GM18870 (cell line): Measurements from ENCODE around the gene CST9L.
A peak's percentile ranks its signal among the peaks of the same experiment; 100 is the strongest.

Source experiments
- ATAC-seq: cut with Tn5 transposase; IDR thresholded peaks from one replicate; pipeline ENCODE4 v1.9.1; 2021; ENCODE audit warnings: moderate library complexity; ENCODE audit not compliant: unreplicated experiment

Gene CST9L, protein sequence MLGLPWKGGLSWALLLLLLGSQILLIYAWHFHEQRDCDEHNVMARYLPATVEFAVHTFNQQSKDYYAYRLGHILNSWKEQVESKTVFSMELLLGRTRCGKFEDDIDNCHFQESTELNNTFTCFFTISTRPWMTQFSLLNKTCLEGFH

DNA sequence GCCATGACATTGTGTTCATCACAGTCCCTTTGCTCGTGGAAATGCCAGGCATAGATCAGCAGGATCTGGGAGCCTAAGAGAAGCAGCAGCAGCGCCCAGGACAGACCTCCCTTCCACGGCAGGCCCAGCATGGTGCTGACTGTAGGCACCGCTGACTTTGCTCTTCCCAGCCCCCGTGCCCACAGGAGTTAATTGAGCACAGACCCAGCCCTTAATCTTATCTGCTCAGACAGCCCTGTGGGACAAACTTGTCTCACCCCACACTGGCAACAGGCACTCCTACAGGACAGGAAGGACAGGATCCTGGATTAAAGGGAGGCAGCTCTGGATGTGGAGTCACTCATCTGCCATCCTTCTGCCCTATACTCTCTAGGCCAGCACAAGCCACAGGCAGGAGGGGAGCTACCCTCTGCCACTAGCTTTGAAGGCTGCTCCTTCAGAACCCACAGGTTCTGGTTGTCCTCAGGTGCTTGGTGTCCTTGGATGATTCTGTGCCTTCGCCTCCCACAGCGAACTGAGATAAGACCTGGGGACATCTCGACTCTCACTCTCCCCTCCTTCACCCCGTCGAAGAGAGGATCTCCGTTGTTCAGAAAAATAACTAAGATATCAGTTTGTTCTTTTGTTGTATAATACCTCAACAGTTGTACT, at the start of gene CST9L:
Gene CST9L (minus strand): TSS at position 165 of the 651 bp plus-strand sequence. CDS start 34 bp downstream, at position 131.
- no peak for ATAC-seq

DNA sequence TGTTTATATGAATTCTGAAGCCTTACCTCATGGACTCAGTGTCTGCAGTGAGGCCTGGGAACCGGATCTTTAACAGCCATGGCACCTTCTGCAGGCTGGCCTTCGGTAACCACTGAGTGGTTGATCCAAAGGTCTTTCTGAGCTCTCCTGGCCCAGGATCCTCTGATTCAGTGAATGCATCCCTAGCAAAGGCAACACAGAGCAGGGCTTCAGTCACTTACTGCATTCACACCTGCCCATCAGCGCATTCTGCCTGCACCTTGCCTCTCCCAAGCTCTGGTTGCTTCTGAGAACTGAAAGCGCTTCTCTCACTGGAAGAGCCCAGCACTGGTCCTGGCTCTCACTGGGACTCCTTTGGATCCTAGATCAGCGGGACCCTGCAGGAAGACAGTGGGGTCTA, 45.9 kb upstream of the CST9L start:
- no peak for ATAC-seq

DNA sequence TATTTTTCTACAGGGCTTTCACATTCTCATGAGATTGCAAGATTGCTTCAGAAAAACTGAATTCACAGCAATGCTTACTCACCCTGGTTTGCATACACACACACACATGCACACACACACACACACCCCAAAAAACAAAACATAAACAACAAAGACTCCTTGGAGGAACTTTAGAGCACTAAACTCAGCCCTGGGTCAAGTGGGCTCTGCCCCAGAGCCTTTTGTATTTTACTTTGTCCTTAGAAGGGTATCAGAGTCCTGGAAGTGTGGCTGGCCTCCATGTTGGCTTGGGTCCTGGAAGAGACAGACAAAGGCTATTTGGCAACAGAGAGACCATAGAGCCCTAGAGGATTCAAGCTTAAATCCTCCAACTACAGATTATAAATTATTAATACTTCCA, 45.4 kb upstream of the CST9L start:
- ATAC-seq: no peak

DNA sequence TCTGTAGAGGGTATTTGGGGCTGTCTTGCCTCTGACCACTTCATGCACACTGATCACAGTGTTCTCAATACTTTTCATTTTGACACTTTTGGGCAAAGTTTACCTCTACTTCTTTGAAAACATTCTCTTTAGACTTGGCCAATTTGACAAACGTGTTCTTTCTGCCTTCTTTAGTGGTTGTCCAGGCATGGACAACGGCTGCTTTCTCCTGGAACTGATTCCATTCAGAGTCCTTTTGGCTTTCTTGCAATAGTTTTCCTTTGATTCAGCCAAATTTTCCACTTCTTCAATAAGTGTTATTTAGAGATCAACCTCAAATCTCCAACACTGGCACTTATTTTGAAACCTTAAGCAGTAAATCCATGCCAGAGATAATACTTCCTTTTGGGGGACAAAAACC, 44.1 kb upstream of the CST9L start:
- ATAC-seq: no peak

DNA sequence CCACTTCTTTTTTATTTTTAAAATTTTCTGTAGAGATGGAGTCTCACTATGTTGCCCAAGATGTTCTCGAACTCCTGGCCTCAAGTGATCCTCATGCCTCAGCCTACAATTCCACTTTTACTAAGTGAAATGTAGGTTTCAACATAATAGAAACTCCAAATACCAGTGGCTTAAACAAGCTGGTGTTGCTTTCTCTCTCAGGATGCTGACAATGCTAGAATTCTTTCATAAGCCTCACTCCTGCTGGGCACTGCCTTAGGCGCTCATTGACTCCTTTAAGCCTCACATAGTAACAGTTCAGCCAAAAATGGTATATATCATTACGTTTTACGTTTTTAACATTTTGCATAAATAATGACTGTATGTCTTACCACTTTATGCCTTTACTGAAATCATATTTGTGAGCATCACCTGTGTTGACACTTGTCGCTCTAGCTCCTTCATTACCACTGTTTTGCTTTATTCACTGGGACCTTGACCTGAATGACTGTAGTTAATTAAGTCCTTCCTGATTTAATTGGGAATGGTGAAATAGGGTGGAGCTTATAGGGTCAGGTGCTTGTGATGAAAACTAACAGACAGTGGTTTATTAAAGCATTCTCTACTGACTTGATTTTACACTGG, 41.3 kb upstream of the CST9L start:
- ATAC-seq: no peak

DNA sequence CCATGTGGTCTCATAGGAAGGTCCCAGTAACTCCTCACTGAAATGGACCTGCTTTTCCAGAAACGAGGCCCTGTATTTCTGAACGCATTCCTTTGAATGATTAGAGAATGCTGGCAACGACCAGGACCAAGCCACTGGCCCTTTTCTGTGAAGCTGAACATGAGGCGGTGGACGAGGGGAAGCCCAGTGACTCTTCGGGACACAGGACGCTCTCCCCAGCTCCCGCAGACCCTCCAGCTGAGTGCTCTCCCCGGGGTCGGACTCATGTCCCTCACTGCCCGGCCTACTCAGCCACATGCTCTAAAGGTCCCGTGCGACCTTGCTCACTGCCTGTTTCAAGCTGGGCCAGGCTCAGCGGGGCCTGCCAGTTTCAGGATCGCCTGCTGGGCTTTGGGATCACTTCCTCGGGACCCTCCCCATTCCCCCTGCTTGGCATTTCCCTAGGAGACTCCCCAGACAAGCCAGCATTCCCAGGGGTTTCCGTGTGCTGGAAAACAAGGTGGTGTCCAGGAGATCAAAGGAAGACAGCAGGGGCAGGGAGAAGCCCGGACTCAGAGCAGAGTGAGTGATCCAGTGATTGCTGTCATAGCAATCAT, 40.1 kb upstream of the CST9L start:
- no peak for ATAC-seq

DNA sequence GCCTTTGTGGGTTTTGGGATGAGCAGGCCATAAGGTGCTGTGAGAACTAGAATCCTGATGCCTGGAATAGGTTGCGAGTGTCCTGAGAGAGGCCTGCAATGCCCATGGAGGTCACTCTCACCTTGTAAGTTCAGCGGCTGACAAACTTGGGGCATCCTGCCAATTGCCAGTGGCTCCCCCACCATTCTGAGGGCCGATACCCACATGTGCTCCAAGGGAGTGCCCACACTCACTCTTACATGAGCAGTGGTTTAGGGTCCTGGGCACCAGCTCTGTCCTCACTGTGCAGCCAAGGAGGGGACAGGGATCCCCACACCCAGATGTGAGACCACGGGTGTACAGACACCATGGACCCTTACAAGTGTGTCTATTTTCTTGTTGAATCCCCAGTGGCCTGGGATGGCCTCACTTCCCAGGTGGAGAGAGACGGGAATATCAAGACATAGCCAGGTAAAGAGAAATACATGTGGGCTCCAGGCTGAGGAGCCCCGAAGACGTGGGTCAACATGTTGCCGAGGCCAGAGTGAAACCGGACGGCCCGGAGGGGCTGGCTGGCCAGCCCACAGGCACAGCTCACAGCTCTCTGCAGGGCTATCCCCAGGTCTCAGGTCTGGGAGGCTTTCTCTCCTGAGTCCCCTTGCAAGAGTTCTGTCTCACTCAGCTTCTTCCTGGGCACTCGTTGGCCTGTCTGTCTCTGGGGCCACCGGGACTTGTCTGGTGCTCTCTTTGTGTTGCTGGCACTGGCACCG, 39.4 kb upstream of the CST9L start:
- ATAC-seq: no peak

DNA sequence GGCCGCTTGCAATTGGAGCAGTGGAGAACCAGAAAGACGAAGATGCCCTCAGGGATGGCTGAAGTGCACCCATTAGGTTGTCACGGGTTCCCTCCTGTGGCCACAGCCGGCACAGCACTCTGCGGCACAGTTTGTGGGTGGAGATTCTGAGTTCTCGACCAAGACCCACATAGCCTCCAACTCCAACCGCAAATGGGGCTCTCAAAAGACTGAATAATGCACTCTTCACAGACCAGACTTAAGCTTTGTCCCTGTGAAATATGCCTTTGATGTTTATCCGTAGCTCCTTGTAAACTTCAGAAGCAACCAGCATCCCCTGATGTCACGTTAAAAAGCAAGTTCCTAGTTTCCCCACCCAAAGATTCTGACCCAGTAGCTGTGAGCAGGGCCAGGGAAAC, 38.4 kb upstream of the CST9L start:
- ATAC-seq: peak; percentile 73

DNA sequence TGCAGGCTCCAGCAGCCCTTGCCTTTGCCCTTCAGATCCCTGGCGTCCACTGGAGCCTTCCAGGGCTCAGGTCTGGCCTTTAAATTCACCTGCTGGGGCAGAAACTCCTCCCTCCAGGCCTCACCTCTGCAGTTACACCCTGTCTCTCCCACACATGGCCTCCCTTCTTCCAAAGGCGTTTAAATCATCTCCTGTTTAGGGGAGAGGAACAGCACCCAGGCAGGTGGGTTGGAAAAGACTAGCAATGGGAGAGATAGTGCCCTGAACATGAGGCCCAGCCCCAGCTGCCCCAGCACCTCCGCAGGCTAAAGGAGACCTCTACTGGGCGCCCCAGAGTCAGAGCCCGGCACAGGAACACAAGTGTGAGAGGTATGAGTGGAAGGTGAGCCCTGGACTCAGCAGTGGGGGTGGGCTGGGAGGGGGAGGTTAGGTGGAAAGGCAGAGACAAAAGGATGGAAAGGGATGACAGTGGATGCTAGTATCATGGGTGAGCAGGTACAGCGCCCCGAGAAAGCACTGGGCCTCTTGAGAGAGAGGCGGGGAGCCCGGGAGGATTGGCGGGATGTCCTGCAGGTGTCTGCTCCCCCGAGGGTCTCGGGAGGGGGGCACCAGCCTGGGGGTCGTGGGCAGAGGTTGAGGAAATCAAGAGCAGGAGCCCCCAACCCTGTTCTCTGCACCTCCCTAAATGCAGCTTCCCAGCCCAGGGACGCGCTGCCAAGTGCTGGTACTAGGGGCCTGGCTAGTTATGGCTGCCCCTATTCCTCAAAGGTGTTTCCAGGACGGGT, 37.8 kb upstream of the CST9L start, which contains the start of gene CST9:
Gene CST9 (minus strand): TSS at position 51 of the 785 bp plus-strand sequence. CDS start 53 bp downstream, outside the sequence.
- no peak for ATAC-seq

DNA sequence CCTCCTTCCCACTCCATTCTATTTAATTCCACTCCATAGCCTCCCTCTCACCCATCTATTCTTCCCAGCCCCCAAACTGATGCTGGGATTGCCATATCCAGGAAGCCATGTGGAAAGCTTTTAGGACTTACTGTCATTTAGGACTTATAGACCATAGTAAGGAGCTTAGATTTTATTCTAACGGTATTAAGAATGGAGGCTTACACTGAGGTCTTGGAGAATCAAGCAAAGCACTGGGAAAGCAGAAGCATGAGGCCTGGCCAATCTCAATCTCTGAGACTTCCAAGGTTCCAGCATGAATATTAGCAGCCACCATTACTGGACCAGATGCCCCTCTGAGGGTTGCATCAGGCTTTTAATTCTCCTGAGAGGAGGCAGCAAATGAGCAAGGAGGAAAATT, 36.0 kb upstream of the CST9L start:
- ATAC-seq: no peak

DNA sequence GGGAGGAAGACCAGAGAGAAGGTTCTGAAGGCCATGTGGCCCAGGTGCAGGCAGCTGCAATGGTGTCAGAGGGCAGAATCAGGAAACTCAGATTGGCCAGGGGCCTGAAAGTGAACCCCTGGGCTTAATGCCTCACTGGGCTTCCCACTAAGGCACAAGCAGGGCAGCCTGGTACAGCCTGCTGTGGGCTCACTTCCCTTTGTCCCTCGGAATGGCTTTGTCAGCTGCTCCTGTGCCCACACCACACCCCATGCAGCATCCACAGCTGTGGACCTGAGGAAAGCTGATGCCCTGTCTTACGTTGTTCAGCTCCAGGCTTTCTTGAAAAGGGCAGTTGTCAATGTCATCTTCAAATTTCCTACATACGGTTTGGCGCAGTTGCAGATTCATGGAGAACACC, 35.0 kb upstream of the CST9L start:
- ATAC-seq: no peak

DNA sequence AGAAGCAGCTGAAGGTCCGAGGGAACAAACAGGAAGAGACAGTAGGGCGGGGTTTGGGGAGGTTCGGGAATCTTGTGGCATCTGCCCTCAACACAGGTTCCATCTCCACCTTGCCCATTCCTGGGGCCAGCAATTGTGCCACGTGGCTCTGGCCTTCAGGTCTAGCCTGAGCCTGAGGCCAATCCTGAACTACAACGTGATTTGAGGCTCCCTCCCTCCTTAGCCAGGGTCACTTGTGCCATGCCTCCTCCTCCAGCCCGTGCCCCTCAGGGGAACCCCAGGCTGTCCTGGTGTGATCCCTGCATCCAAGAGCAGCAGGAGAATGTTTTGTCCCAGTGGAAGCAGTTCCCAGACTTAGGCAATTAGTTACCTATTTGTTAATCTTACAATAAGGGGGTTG, 34.4 kb upstream of the CST9L start:
- no peak for ATAC-seq

DNA sequence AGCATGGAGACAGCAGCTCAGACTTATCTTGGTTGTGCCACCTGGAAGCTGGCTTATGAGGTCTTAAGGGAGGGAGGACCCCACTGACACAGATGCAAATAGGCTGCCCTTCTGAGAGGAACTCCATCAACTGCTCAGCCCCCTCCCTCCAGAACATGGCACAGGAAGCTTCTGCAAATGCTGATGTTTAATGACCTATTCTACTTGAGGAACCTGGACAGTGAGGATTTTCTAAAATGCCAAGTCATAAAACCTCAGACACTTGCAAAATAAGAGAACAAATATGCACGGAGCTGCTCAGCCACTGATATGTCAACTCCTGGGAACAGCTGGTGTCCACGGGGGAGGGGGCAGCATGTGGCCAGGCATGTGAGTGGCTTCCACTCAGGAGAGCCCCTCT, 34.0 kb upstream of the CST9L start:
- ATAC-seq: no peak

DNA sequence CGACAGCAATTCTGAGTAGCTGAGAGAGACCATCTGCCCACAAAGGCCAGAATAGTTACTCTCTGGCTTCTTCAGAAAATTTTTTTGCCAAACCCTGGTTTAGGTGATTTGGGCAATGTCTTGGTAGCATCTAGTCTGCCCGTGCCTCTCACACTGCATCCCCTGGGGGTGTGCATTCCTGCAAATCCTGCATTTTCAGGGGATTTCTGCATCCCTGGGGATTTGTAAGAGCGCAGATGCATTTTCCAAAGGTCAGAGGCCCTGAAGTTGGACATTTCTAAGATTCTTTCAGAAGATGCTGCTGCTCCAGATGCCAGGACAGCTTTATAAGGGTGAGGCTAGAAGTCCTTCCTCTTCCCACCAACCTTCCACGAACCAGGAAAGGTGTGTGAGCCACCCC, 33.4 kb upstream of the CST9L start:
- no peak for ATAC-seq

DNA sequence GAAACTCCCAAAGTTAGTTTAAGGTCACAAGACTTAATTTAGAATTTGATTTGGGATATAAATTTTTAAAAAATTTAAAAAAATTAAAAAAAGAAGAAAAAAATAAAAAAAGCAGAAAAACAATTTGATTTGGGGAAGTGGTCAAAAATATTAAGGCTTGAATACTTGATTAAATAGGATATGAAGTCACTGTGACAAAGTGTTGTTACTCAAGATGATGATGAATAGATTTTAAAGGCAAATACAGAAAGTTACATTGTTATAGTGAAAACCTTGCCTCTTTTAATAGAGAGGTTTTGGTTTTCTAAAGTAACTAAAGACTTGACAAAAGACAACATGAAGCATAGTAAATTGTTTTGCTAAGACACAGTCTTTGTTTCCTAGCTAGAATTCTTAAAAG, 30.2 kb upstream of the CST9L start:
- ATAC-seq: no peak

DNA sequence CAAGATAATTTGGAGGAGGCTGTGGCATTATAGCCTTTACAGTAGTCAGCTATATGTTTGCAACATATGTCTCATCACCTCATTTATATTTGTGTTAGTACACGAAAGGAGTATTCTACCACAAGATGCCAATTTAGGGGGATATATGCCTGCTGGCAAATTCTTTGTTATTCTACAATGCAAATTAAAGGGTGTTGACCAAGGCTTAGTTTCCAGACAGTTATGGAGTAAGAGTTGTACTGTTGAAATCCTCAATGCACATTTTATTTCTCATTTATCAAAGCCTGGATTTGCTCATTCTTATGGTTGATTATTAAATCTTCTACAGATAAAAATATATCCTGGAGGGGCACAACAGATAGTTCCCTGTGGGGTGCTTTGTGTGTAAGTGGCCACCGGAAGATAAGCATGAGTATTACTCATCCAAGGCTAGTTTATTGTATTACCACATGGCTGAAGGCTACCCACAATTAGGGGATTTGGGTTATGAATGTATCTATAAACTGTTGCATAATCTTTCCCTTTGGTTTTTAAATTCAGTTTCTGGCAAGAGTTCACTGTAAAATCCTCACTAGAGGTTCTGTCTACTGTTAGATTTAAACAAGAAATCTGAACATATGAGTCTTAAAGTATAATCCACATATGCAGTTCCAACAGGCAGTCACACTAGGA, 28.4 kb upstream of the CST9L start:
- ATAC-seq: no peak

DNA sequence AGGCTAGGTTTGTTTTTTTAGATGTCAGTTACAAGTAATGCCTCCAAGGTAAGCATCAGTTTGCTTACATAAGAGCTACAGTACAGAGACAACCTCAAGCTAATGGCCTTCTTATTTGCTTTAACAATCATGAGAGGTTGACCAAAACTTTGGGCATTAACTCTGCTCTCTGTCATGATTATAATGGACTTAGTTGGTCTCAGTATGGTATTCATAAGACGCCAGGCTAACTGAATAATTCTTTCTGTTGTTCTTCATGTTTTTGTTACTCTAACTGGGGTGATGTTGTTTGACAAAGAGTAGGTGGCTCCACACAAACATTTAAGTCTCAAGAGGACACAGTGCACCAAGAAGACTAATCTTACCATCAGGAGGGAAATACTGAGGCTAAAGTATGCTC, 27.7 kb upstream of the CST9L start:
- no peak for ATAC-seq

DNA sequence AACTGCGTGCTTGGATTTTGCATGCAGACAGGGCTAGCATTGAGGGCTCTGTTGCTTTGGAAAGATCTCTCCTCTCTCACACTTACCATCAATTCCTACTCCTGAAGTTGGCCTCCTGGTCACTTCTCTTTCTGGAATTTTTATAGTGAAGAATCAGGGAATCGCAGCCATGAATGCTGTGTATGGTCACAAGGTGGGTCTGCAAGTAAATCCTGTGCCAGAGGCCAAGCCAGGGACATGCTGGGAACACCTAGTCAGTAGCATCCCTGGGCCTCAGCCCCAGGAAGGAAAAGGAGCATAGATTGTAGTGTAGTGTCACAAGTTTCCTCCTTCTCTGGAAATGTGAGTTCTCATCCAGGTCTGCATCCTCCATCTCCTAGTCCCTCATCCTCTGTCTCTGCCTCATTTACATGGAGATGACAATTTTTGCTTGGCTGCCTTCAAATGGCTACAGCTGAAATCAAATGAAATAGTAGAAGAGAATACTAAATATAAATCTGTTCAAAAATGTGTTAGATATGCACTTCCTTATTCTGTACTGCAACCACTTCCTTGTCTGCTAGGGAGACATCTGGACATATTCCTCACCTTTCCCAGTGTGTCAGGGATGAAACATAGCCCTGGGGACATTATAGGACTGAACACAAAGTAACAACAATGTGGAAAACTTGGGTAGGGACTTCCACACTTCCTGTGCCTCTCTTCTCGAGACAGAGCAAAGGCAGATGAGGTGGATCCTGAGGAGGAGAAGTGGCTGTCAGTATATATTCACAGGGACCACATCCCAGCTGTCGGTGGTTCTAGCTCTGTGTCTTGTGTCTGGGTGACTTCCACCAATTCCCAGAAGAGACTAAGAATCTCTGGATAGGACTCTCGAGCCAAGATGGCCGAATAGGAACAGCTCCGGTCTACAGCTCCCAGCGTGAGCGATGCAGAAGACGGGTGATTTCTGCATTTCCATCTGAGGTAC, 20.4 kb upstream of the CST9L start:
- no peak for ATAC-seq

DNA sequence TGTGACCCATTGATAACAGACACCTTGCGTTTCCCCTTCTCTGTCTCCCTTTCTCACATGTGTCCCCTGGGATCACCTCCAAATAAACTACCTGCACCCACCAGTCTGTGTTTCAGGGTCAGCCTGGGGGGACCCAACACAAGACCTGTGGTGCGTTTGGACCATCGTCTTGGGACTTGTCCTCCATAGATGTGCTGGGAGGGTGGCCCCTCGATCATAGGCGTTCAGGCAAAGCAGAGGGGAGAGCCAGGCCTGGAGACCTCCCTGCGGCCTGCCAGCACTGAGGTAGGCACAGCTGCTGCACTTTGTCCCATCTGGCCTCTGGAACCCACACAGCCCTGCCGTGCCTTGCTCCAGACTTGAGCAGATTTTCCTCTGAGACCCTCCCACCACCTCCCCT, 19.3 kb upstream of the CST9L start:
- ATAC-seq: no peak
